Measurements from ENCODE around the gene SBNO1.
"Not testable (repeated sequence)": the region's sequence is repeated elsewhere in the genome, so short reads cannot be mapped to it uniquely, and the experiment has no call there.

Gene SBNO1

DNA sequence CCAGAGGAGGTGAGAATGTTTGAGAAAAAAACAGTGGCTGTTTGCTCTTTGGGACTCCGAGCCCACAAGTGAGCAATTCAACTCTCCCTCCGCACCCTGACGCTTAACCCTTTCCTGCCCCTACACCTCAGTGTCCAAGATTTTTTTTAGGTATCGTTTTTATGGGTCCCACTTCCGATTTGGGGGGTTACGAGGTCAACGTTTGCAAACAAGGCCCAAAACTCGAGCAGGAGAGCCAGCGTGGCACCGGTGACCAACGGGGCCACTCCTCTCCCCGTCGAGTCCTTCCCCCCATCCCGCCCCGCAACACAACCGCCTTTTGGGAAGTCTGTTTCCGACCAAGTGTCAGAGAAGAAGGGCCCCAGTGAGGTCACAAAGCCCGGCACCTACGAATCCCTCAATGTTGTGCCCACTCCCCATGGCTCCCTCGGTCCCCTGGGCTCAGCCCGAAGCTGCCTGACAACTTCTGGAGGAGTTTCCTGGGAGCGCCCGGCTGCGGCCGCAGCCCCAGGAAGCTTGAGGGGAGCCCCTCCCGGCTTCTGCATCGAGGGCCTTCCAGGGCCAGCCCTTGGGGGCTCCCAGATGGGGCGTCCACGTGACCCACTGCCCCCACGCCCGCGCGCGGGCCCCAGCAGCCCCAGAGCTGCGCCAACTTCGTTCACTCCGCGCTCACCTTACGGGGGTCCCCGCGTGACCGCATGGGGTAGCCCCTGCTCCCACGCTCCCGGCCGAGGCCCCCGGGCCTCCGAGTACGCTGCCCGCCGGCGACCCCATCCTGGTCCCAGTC lies 94.2 kb downstream of the SBNO1 start:
- DNase-seq (ENCODE audit: low read depth): no peak

DNA sequence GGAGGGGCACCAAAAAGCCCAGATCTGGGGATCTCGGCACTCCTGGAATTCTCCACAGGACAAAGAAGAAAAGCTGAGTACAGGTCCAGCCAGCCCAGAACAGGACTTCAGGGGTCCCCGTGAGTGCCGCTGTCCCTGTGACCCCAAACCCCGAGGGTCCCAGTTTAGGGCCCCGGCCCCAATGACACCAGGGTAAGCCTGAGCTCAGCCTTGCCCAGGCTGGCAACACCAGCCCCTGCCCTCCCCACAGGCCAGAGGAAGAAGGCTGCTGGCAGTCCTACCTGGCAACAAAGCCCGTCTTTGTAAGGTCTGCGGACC lies 94.8 kb downstream of the SBNO1 start:
- no peak for DNase-seq (ENCODE audit: low read depth)

DNA sequence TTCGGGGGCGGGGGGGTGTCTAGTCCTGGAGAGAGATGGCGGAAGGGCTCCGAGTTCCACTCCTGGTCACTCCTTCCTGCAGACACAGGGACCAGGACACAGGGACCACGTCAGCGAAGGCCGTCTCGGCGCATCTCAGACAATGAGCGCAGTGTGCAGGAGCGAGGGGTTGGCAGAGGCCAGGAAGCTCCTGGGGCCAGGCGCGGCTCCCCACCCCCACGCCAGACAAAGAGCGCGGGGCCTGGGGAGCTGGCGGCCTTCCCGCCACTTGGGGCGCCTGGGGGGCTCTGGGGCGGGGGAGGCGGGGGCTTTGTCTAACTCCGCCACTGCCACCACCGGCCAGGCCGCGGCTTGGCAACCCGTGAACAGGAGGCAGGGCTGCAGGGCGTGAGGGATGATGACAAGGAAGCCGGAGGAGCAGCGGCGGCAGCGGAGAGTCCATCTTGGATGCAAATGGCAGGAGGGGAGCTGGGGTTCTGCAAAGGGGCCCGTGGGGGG lies 95.2 kb downstream of the SBNO1 start:
- no peak for DNase-seq (ENCODE audit: low read depth)

DNA sequence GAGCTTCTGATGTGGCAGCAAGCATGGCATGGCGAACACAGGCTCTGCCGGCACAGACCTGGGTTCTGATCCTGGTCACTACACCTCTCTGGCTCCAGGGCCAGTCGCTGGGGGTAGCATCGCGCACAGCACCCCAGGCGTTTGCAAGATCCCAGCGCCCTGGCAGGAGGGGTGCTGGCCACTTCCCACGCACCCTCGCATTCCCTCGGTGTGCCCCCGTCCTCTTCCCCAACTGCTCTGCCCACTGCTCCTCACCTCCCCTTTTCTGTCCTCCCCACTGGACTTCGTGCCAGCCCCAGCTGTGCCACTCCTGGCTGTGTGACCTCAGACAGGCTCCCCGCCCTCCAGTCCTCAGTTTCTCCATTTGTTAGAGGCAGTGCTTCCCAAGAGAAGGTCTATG lies 95.8 kb downstream of the SBNO1 start:
- no peak for DNase-seq (ENCODE audit: low read depth)

DNA sequence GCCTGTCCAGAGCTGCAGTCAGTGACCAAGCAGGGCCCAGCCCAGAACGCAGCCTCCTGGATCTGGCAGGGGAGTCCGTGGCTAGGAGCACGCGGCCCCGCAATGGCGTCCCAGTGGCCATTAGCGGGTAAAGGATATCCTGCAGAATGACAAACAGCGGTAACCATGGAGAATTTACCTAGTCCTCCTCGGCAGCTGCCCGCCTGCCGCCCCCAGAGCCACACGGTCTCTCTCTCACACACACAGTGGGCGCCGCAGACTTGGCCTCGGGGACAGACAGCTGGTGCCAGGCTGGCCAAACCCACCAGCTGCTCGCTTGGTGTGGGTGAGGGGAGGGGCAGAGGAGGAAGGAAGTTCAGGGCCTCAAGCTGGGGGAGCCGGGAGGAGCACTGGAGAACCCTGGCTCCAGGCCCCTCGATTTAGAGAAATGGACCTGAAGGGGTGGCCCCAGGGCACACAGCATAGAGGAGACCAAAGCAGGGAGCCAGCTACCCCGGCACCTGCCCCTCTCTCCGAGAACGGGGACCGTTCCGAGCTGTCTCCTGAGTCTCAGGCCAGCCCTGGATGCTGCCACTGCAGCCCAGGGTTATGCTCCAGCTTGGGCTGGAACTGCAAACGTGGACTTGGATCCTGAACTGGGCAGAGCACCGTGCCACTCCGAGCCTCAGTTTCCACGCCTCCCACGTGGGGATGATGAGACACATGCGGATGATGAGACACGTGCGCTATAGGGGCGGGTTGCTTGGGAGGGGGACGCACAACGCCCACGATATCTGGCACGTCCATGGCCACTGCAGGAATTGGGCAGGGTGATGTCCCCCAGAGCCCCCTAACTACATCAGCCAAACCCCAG lies 96.4 kb downstream of the SBNO1 start:
- no peak for DNase-seq (ENCODE audit: low read depth)

DNA sequence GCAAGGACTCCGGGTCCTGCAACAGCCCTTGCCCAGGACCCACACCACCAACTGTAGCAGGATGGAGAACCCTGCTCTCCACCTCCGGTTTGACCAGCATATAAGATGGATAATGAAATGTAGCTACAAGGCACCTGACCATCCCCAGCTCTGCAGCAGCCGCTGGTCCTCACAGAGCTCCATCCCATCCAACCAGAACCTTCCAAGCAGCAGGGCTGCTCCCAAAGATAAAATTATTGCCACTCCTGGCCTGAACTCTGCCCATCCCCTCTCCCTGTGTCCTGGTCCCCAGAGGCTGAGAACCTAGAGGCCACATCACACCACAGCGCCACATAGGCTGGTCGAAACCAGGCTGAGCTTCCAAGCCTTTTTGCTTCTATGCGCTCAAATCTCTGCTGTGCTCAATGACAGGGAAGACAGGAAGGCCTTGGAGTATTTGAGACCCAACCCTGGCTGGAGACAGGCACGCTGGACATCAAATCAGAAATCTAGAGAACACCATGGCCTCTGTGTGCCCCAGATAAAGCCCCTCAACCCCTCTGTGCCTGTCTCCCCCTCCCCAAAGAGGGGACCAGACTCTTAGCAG lies 97.2 kb downstream of the SBNO1 start:
- no peak for DNase-seq (ENCODE audit: low read depth)

DNA sequence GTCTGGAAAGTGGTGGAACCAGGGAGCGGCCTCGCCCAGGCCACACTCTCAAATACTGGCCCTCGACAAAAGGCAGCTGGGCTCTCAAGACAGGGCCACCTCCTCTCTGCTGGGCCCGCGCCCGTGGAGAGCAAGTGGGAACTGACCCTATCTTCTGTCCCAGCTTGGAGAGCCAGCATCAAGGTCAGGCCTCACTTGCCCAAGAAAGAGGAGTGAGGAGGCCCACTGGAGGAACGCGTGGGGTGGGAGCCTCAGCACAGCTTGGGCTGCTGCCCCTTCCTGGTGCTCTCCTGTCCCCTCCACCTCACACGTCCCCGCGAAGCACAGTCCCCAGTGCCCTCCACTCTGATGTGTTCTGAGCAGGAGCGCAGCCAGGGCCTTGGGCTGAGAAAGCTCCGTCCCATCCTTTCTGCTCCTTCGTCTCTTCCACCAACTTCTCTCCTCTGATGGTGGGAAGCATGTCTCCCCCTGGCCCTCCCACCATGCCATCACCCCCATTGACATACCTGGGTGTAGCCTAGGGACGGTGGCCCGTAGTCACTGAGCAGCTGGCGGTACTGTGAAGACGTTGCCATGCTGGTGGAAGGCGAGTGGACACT lies 97.9 kb downstream of the SBNO1 start:
- no peak for DNase-seq (ENCODE audit: low read depth)

DNA sequence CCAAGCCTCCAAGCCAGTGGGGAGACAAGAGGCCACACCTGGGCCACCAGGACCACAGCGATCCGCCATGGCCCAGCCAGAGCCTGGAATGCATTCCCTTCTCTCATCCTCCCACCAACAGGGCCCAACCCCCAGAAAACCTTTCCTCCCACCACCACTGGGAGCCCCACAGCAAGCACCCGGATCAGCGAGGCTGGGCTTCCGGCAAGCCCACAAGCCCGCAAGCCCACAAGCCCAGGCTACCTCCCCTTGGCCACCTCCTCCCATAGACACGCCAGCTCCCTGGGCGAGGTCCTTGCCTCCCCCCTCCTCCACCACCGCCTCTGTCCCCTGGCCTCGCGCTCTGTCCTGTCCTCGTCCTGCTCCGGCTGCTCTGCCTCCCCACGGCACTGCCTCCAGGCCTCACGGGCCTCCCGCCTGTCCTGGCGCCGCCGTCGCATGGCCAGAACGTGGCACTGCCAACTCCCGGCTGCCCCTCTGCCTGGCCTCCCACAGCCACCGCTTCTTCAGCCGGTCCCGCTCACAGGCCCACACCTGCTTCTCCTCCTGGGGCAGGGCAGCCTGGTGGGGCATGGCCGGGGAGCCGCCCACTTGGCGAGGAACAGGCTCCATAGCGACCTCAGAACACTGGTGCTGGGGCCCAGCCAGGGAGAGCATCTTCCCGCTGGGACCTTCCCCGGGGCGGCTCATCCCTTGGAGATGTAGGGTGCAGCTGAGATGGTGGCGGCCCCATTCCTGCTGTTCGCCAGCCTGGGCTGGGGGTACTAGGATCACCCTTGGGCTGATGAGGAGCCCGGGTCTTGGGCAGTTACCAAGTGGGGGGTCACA lies 98.6 kb downstream of the SBNO1 start:
- DNase-seq (ENCODE audit: low read depth): no peak

DNA sequence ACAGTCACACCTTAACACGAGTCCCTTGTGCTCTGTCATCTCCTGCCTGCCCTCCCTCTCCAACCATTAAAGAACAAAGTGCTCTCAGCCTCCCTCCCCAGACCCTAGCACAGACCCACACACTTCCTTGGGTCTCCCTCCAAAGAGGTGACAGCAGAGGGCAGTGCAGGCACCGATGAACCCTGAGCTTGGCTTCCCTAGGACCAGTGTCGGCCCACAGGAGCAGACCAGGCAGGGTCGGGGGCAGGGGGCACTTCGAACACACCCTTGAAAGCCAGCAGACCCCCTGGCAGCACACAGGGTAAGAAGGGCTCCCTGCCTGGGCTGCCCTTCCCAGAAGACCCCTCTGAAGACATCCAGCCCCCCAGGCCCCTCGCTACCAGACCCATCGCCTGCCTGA lies 100.0 kb downstream of the SBNO1 start:
- DNase-seq (ENCODE audit: low read depth): no peak

DNA sequence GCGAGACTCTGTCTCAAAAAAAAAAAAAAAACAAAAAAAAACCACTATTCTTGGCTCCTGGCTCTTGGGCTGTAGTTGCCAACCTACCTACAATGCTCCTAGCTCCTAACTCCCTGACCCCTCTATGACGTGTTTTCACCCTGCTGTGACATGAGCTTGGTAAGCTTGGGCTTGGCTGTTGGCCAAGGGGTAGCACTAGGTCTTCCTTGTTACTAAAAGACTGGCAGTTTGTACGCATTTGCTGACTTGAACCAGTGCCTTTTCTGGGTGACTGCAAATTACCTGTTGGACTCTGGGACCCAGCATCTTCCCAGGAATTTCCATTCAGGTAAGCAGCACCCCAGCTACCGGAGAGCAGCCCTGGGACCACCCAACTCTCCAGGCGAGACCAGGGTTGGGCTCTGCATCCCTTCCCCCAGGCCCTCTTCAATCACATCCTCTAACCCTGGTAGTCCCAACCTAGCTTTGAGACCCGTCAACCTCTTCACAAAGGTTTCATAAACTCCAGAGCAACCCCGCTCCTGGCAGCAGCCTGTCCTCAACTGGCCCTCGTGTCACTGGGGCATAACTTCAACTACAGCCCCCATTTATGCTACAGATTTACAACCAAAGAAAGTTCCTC lies 101.3 kb downstream of the SBNO1 start:
- DNase-seq (ENCODE audit: low read depth): no peak

DNA sequence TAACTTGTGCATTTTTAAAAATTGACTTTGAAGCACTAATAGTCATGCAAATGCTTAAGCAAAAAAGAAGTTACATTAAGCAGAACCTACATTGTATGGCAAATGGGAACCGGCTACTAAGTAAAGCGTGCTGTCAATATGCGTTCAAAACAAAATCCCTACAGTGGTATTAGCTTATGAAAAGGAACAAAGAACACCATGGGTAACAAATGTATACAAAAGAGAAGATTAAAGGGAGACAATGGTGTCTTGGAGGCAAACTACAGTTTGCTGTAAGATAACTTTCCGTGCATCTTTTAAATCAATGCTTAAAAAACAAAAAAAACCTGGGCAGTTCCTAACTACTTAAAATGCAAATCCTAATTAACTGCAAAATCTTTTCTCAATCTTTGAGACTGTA lies 103.5 kb downstream of the SBNO1 start:
- no peak for DNase-seq (ENCODE audit: low read depth)

DNA sequence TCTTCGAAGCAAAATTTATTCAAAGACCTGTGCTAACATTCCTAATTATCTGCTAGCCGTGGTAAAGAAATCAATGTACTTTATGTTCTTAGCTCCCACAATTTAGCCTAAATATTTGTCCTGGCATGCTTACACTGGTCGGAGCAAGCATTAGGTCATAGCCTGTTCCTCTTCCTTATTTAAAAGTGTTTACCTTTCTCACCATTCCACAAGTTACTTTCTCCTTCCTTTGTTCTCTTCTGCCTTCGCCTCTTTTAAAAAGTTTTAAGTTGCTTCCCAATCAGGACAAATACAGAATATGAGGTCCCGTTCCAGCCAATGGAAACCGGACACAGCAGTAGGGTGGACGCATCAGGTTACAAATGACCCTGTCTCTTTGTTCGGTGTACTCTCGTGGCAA lies 104.6 kb downstream of the SBNO1 start:
- no peak for DNase-seq (ENCODE audit: low read depth)

DNA sequence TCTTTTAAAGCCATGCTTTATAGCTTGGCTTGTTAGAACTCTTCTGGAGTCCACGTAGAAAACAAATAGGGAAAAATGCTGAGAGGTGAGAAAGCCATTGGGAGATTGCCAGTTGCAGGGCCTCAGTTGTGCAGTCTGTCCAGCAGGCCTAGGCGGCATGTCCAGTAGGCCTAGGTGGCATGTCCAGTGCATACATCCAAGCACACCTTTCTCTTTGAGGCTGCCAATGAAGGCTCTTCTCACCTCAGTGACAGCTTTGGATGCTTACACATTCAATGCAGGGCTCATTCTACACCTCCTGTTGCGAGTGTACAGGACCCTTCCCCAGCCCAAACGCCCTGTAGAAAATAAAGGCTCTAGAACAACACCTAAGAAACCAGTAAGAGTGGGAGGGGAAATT lies 106.1 kb downstream of the SBNO1 start:
- DNase-seq (ENCODE audit: low read depth): no peak

DNA sequence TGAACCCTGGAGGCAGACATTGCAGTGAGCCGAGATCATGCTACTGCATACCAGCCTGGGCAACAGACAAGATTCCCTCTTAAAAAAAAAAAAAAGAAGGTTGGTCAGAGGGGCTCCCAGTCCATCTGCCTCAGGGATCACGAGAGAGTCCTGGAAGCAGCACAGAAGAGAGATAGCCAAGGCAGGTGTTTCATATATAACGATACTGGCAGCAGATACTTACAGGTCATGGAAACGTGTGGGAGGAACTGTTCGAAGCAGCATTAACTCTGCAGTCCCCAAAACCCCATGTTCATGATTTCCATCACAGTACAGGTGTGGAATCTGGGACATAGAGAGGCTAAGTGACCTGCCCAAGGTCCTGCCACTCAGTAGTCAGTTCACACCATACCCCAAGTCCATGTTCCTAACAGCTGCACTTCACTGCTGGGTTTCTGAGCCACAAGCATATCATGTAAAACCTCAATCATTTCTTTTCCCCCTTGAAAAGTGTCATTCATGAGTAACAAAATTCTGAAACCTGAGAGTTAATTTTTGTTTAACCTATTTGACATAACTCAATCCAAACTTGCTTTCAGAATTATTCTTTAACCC lies 109.7 kb downstream of the SBNO1 start:
- DNase-seq (ENCODE audit: low read depth): no peak

DNA sequence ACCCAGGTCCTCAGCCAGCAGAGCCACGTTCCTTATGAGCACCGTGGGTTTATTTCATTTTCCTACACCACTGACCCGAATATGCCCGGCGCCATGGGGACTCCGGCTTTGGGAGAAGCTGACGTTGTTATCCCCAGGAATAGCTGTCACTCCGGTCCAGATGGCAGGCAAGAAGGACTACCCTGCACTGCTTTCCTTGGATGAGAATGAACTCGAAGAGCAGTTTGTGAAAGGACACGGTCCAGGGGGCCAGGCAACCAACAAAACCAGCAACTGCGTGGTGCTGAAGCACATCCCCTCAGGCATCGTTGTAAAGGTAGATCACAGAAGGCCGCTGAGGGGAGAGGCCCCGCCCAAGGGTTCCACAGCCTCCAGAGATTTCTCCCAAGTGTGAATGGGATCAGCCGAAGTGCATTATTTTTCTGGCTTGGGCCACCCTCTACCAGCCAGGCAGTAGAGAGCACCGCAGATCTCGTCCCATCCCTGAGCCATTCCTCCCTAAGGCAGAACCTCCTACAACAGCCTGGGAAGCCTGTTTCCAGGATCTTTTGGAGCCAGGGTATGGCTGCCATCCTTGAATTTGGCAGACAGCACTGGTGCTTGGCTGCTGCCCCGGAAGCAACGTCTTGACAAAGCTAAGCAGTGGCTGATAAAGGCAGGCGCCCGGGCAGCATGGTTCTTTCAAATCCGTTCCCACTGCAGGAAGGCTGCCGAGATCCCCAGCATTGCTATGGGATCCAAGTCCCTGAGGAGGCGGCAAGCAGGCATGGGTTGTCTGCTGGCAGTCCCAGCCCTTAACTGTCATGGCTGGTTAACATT lies 110.8 kb downstream of the SBNO1 start:
- DNase-seq (ENCODE audit: low read depth): no peak

DNA sequence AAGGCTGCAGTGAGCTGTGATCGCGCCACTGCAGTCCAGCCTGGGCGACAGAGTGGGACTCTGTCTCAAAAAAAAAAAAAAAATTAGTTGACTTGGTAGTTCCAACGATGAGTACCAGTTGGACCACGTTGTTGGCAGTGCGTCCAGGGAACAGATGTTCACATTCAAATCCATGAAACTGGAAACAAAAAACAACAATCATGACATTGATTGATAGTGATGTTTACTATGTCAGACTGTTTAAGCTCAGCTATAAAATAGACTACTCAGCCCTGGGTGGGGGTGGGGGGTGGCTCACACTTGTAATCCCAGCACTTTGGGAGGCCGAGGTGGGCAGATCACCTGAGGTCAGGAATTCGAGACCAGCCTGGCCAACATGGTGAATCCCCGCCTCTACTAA lies 112.3 kb downstream of the SBNO1 start:
- DNase-seq (ENCODE audit: low read depth): not testable (repeated sequence)

DNA sequence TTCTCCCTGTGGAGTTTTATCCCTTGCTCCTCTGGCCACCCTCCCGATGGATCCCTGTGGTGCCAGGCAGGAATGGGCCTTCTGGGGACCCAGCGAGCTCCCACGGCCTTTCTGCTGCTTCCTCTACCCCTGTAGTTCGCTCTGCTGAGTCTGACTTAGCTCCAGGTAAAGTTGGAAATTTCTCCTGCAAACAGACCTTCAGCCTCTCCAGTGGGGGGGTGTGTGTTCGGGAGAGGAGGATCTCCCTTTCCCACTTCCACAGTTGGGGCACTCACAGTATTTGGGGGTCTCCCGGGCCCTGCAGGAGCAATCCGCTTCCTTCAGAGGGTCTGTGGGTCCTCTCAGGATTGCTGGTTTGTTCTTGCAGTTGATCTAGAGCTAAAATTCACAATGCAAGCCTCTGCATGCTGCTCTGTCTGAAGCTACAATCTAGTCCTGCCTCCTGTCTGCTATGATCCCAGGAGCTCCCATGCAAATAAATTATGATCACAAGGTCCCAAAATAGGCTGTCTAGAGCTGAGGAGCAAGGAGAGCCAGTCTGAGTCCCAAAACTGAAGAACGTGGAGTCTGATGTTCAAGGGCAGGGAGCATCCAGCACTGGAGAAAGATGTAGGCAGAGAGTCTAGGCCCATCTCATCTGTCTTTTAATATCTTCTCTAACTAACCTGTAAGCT lies 113.1 kb downstream of the SBNO1 start:
- no peak for DNase-seq (ENCODE audit: low read depth)

DNA sequence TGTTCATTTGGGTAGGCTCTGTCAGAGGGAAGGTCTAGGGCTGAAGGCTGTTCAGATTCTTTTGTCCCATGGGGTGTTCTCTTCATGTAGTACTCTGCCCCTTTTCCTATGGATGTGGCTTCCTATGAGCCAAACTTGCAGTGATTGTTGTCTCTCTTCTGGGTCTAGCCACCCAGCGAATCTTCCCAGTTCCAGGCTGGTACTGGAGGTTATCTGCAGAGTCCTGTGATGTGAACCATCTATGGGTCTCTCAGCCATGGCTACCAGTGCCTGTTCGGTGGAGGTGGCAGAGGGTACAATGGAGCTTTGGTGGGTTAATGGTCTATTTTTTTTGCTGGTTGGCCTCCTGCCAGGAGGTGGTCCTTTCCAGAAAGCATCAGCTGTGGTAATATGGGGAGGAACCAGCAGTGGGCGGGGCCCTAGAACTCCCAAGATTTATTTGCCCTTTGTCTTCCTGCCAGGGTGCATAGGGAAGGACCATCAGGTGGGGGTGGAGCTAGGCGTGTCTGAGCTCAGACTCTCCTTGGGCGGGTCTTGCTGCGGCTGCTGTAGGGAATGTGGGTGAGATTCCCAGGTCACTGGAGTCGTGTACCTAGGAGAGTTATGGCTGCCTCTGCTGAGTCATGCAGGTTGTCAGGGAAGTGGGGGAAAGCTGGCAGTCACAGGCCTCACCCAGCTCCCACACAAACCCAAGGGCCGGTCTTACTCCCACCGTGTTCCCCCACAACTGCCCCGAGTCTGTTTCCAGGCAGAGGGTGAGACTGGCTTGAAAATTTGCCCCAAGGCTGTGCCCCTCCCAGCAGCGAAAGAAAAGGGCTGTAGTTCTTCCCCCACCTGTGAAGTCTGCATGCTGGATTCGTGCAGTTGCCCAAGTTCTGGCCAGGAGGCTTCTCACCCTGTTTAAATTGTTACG lies 113.9 kb downstream of the SBNO1 start:
- no peak for DNase-seq (ENCODE audit: low read depth)

Measured in stimulated activated CD8-positive, alpha-beta memory T cell treated with anti-CD3 and anti-CD28 coated beads, Interleukin-12 subunit alpha, Interleukin-12 subunit beta, amount 100 ng/mL, for 4 hours (primary cell).